ENCODE data around the gene PRKAR1B. TPM values are rescaled to one million over a fixed set of nuclear protein-coding genes. Genes with fewer than 3 reads are reported as not detected.

PRKAR1B gene
- total RNA-seq, 4 donors from 2014 or later = 8.2 to 12.3 (median 10.5) TPM

DNA sequence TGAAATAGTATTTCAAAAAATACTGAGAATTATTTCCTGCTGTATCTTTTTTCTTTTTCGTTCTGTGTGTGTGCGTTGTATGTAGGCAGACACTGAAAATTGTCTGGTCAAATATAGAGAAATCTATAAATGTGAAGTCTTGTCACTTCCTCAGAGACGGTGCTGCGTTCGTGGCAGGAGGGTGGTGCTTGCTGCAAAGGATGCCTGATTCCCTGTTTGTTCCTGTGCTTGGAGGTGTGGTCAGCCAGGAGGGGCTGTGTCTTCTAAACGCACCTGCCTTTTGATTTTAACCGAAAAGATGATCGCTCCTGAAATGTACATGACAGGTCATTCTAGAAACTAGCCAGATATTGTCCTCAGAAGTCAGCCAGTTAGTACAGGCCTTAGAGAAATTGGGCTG lies 32.5 kb upstream of the PRKAR1B start:
- WGBS = 91% methylated on average over 8 of the region's 8 CpGs

DNA sequence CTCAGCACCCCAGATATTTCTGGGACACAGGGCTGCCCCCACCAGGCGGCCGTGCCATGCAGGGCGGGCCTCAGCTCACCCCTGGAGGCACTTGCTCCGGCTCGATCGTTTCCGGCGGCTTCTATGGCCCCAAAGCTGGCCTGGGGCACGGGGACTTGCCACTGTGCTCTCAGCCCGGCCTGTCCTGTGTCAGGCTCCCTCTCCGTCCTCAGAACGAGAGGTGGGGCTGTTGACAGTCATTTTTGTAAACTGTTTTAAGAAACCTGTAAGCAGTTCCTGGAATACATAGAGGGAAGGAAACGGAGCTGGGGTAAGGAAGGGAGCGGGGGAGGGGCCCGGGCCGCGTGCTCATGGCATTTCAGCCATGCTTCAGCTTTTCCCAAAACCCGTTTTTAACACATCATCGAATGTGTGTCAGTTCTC lies 30.7 kb upstream of the PRKAR1B start:
- peaks cover 84% of the 10 kb centered on the region for H3K36me3 ChIP-seq
- no peak overlapping the region for H3K27ac ChIP-seq
- 89% methylated on average over 19 of the region's 19 CpGs for whole genome bisulfite sequencing
- no peaks in the 10 kb centered on the region for H3K27me3 ChIP-seq
- peak in 1 of 2 donors; percentile 36 for DNase-seq (ENCODE audit: low spot score in 2 of 2)
- TF ChIP-seq, protein P1, sequence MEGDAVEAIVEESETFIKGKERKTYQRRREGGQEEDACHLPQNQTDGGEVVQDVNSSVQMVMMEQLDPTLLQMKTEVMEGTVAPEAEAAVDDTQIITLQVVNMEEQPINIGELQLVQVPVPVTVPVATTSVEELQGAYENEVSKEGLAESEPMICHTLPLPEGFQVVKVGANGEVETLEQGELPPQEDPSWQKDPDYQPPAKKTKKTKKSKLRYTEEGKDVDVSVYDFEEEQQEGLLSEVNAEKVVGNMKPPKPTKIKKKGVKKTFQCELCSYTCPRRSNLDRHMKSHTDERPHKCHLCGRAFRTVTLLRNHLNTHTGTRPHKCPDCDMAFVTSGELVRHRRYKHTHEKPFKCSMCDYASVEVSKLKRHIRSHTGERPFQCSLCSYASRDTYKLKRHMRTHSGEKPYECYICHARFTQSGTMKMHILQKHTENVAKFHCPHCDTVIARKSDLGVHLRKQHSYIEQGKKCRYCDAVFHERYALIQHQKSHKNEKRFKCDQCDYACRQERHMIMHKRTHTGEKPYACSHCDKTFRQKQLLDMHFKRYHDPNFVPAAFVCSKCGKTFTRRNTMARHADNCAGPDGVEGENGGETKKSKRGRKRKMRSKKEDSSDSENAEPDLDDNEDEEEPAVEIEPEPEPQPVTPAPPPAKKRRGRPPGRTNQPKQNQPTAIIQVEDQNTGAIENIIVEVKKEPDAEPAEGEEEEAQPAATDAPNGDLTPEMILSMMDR (IDR thresholded peaks at IDR 0.05) = no peak
- no peak for TF ChIP-seq POLR2AphosphoS5 (IDR thresholded peaks at IDR 0.05)
- TF ChIP-seq POLR2A (IDR thresholded peaks at IDR 0.05) = no peak
- TF ChIP-seq EP300 (IDR thresholded peaks at IDR 0.05) = no peak
- no peaks in the 10 kb centered on the region for H3K4me1 ChIP-seq
- H3K4me3 ChIP-seq = no peak overlapping the region
- H3K9me3 ChIP-seq = no peaks in the 10 kb centered on the region

More for the DNA sequence above, 32.5 kb upstream of the PRKAR1B start:
- H3K27me3 ChIP-seq = no peaks in the 10 kb centered on the region
- no peak for DNase-seq (ENCODE audit: low spot score in 2 of 2)
- no peak overlapping the region for H3K4me3 ChIP-seq
- H3K36me3 ChIP-seq = peaks cover 86% of the 10 kb centered on the region
- no peaks in the 10 kb centered on the region for H3K9me3 ChIP-seq
- TF ChIP-seq POLR2A (IDR thresholded peaks at IDR 0.05) (no peak), POLR2AphosphoS5 (IDR thresholded peaks at IDR 0.05) (no peak), EP300 (IDR thresholded peaks at IDR 0.05) (no peak)
- TF ChIP-seq, protein P1 (IDR thresholded peaks at IDR 0.05) = no peak
- H3K27ac ChIP-seq = no peak overlapping the region
- H3K4me1 ChIP-seq = no peaks in the 10 kb centered on the region

DNA sequence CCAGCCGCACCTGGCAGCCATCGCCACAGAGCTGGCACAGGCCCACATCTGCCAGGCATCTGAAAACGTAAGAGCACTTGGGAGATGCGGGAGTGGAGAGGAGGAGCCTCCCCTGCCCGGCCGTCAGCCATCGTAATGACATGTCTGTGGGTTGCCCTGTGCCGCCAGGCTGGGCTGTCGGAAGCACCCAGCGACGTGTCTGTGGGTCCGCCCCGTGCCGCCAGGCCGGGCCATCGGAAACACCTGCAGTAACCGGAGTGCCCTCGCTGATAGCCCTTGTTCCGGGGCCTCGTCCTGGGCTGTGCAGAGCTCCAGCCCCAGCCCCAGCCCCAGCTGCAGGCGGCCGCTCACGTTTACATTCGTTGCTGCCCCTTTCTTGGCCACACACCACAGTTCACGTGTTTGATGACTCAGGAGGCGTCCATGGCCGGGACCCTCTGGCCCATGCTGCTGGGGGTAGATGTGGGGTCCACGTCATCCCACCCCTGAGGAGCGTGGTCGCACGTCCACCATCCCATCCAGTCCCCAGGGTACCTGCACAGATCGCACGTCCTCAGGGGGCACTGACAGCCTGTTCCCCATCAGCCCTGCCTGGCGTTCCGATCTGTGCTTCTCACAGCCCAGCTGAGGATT lies 30.0 kb upstream of the PRKAR1B start:
- Histone ChIP-seq H3K9me3 (no peaks in the 10 kb centered on the region), H3K36me3 (peaks cover 83% of the 10 kb centered on the region), H3K4me1 (no peaks in the 10 kb centered on the region), H3K27ac (no peak overlapping the region), H3K27me3 (no peaks in the 10 kb centered on the region), H3K4me3 (no peak overlapping the region)
- no peak for TF ChIP-seq POLR2AphosphoS5 (IDR thresholded peaks at IDR 0.05)
- TF ChIP-seq, protein P1 (IDR thresholded peaks at IDR 0.05) = no peak
- no peak for TF ChIP-seq EP300 (IDR thresholded peaks at IDR 0.05)
- TF ChIP-seq POLR2A (IDR thresholded peaks at IDR 0.05) = no peak
- DNase-seq (ENCODE audit: low spot score in 2 of 2) = peak in 1 of 2 donors; percentile 55
- 96% methylated on average over 21 of the region's 35 CpGs for WGBS

DNA sequence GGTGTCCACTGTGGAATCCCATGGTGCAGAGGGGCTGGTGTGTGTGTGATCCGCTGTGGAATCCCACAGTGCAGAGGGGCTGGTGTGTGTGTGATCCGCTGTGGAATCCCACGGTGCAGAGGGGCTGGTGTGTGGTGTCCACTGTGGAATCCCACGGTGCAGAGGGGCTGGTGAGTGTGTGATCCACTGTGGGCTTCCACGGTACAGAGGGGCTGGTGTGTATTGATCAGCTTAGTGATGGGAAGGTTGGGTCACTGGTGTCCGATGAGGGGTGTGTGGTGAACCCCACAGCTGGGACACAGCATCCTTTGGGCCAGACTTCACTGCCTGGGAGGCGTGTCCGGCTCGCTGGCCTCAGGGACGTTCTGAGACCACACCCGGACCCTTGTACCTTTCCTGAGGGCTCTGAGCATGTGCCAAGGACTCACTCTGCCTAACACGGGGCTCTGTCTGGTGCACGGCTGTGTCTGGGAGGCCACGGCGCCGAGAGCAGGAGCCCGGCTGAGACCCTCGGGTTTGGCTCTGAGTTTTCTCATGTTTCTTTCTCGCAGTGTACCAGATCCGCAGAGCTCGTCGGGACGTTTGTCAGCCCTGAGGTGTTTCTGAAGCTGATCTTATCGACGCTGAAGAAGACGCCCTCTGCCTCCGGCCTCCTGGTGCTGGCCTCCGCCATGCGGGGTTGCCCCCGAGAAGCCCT lies 29.3 kb upstream of the PRKAR1B start:
- Histone ChIP-seq H3K27ac (no peak overlapping the region), H3K27me3 (no peaks in the 10 kb centered on the region), H3K4me1 (no peaks in the 10 kb centered on the region), H3K4me3 (no peak overlapping the region), H3K9me3 (no peaks in the 10 kb centered on the region), H3K36me3 (peaks cover 80% of the 10 kb centered on the region)
- no peak for TF ChIP-seq EP300 (IDR thresholded peaks at IDR 0.05)
- no peak for TF ChIP-seq POLR2AphosphoS5 (IDR thresholded peaks at IDR 0.05)
- TF ChIP-seq, protein P1 (IDR thresholded peaks at IDR 0.05) = no peak
- no peak for TF ChIP-seq POLR2A (IDR thresholded peaks at IDR 0.05)
- 96% methylated on average over 23 of the region's 30 CpGs for WGBS
- DNase-seq (ENCODE audit: low spot score in 2 of 2) = peak in 1 of 2 donors; percentile 55

DNA sequence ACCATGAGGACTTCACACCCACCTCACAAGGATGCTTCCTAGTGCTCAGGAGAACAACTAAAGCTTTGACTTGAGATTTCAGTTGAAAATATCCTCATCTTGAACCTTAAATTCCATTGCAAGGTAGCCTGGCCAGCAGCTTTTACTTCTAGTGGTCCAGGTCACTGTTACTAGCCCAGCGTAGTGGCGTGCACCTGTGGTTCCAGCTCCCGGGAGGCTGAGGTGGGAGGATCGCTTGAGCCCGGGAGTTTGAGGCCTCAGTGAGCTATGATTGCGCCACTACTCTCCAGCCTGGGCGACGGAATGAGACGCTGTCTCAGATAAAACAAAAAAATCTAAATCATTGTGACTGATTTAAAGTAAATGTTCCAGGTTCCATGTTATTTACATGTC lies 28.3 kb upstream of the PRKAR1B start:
- Histone ChIP-seq H3K4me3 (no peak overlapping the region), H3K9me3 (no peaks in the 10 kb centered on the region), H3K4me1 (no peaks in the 10 kb centered on the region), H3K36me3 (peaks cover 80% of the 10 kb centered on the region), H3K27ac (no peak overlapping the region), H3K27me3 (no peaks in the 10 kb centered on the region)
- WGBS = 83% methylated on average over 9 of the region's 9 CpGs
- TF ChIP-seq, protein P1 (IDR thresholded peaks at IDR 0.05) = no peak
- TF ChIP-seq EP300 (IDR thresholded peaks at IDR 0.05) = no peak
- no peak for TF ChIP-seq POLR2AphosphoS5 (IDR thresholded peaks at IDR 0.05)
- no peak for TF ChIP-seq POLR2A (IDR thresholded peaks at IDR 0.05)
- peak in 1 of 2 donors; percentile 25 for DNase-seq (ENCODE audit: low spot score in 2 of 2)
